ENCODE results near the gene FADS2.

DNA sequence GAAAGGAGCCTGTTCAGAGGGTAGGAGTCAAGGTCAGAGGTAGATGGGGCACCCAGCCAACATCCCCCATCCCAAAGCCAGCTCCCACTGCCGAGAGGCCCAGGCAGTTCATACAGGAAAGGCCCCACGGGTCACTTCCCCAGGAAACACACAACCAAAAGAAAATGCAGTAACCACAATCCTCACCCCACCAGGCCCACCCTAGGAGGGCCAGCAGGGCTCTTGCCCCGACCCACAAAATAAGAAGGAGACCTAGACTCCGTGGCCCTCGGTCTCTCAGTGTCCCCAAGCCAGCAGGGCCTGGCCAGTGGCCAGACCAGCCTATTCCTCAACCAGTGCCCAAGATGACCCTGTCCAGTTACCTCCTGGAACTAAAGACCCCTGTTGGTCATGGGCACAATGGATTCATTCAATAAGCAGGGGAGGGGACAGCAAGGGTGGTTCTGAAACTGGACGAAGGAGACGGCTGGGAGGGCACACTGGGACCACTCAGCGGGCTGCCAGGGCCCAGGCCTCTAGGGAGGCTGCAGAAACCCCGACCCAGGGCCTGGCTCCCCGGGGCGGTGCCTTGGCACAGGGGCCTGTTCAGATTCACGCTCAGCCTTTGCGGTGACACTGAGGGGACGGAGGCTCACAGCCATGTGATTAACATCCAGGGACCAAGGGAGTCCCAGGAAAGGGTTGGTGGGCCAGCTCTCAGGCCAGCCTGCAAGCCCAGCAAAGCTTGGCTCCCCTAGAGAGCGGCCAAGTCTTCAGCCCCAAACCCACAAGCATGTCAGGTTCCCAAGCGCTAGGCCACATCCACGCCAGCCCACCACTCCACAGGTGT, 83.8 kb downstream of the FADS2 start:
- TF ChIP-seq EZH2phosphoT487 (IDR thresholded peaks at IDR 0.05; ENCODE audit: borderline replicate concordance, low read depth, low read length) = no peak
- TF ChIP-seq, protein P1, sequence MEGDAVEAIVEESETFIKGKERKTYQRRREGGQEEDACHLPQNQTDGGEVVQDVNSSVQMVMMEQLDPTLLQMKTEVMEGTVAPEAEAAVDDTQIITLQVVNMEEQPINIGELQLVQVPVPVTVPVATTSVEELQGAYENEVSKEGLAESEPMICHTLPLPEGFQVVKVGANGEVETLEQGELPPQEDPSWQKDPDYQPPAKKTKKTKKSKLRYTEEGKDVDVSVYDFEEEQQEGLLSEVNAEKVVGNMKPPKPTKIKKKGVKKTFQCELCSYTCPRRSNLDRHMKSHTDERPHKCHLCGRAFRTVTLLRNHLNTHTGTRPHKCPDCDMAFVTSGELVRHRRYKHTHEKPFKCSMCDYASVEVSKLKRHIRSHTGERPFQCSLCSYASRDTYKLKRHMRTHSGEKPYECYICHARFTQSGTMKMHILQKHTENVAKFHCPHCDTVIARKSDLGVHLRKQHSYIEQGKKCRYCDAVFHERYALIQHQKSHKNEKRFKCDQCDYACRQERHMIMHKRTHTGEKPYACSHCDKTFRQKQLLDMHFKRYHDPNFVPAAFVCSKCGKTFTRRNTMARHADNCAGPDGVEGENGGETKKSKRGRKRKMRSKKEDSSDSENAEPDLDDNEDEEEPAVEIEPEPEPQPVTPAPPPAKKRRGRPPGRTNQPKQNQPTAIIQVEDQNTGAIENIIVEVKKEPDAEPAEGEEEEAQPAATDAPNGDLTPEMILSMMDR (conservative IDR thresholded peaks at IDR 0.05; ENCODE audit: low read length) = no peak

Measured in OCI-LY7 (cell line).